Hematopoietic multipotent progenitor cell treated with erythropoietin and hydrocortisone succinate and interleukin-3 and kit ligand, for 17 days (in vitro differentiated cells): ENCODE measurements around the gene HOXA9.

Experiments
- DNase-seq: peaks from one replicate; pipeline ENCODE4 v3.0.0-alpha.2; 2015; ENCODE audit warnings: low spot score

Gene HOXA9

GRCh38 chr7:27126596-27127327 lies 38.6 kb downstream of the HOXA9 start:
- DNase-seq = no peak

GRCh38 chr7:27125986-27126394 lies 39.3 kb downstream of the HOXA9 start:
- no peak for DNase-seq

- no peak for DNase-seq
Measured at GRCh38 chr7:27124902-27125689, 40.2 kb downstream of the HOXA9 start.

- DNase-seq = no peak
Measured at GRCh38 chr7:27124096-27124901, 41.0 kb downstream of the HOXA9 start.

GRCh38 chr7:27123477-27124053 lies 41.8 kb downstream of the HOXA9 start:
- DNase-seq = no peak

- DNase-seq = no peak
Measured at GRCh38 chr7:27123007-27123476, 42.3 kb downstream of the HOXA9 start.

- no peak for DNase-seq
Measured at GRCh38 chr7:27122077-27122910, 43.0 kb downstream of the HOXA9 start.

GRCh38 chr7:27121684-27122076 lies 43.7 kb downstream of the HOXA9 start:
- DNase-seq = no peak

GRCh38 chr7:27119412-27119911 lies 45.9 kb downstream of the HOXA9 start:
- DNase-seq = no peak

GRCh38 chr7:27118580-27118979 lies 46.8 kb downstream of the HOXA9 start:
- DNase-seq = no peak

GRCh38 chr7:27117887-27118491 lies 47.3 kb downstream of the HOXA9 start:
- DNase-seq = no peak

GRCh38 chr7:27116962-27117886 lies 48.1 kb downstream of the HOXA9 start:
- DNase-seq = no peak

GRCh38 chr7:27116031-27116961 lies 49.0 kb downstream of the HOXA9 start:
- no peak for DNase-seq

- DNase-seq = no peak
Measured at GRCh38 chr7:27115221-27116026, 49.9 kb downstream of the HOXA9 start.

GRCh38 chr7:27114881-27115220 lies 50.5 kb downstream of the HOXA9 start:
- DNase-seq = no peak

- no peak for DNase-seq
Measured at GRCh38 chr7:27113991-27114769, 51.2 kb downstream of the HOXA9 start.
